SHP77 (cell line): ENCODE measurements around the gene MED31.
"Not testable (repeated sequence)": the region's sequence is repeated elsewhere in the genome, so short reads cannot be mapped to it uniquely, and the experiment has no call there.

Experiments used
- DNase-seq, 2 experiments: peaks; one replicate each; lab custom pipeline; 2025; lab: John Stamatoyannopoulos, UW

MED31 gene

GRCh38 chr17:6651354-6651918 is at the start of gene MED31, which contains the start of gene C17orf100:
Gene MED31 (minus strand): TSS chr17:6651605. CDS start chr17:6651528, 77 bp downstream.
Gene C17orf100 (plus strand): TSS chr17:6651762. CDS start chr17:6651914, 152 bp downstream.
- peak; percentile 96 for DNase-seq

GRCh38 chr17:6700948-6701307 is 49.5 kb upstream of the MED31 start:
- DNase-seq, result no peak

DNA sequence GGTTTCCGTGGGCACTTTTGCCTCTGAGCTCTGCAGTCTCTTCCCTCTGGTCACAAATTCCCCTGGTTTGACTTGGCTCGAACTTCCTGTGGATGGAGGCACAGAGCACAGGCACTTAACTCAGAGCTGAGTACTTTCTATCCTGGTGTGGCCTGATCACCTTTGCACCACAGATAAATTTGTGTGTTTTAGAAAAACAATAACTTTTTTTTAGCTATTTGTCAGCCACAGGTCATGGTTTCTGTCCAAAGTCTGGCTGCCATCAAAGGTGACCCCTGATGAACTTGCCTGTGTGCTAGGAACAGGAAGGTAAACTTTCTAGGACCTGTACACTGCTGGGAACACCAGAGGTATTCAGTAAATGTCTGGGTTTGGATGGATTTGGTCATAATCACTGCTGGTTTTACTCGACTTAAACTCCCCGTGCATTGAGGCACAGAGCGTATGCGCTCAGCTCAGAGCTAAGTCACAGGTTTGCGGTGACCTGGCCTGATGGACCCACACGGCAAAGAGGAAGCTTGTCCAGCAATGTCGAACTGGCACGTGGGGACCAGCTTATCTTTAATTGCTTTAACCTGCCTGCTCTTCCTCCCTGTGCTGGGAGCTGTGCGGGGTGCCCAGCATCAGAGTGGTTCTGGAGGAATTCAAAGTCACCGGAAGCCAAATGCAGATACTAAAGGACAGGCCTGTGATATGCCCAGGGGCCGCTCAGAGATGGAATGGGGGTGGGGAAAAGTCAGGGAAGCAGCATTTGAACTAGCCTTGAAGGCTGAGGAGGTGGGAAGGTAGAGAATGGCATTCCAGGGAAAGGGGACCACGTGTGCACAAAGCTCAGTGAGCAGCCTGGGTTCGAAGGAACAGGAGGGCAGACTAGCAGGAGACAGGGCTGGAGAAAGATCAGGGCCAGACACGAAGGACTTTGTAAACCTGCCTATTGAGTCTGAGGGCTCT is 48.9 kb upstream of the MED31 start:
- DNase-seq, result no peak

- no peak for DNase-seq
Measured at GRCh38 chr17:6698004-6698403, 46.6 kb upstream of the MED31 start.

DNA sequence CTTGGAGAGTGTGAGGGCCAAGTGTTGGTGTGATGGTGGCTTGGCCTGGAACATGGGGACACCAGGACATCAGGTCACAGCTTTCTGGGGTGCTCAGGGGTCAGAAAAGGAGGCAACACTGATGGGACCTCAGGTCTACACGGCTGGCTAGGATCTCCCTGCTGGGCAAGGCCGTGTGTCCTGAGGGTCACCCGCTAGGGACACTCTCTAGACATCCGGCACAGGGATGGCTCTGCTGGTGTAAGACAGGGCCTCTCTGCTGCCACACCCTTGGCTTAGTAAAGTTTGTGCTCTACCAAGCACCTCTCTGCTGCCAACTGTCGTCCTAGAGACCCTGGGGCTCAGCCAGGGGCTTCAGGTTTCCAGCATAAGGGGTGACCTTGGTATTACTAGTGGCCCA is 45.5 kb upstream of the MED31 start:
- no peak for DNase-seq

GRCh38 chr17:6695565-6695964 is 44.2 kb upstream of the MED31 start:
- DNase-seq, result no peak

DNA sequence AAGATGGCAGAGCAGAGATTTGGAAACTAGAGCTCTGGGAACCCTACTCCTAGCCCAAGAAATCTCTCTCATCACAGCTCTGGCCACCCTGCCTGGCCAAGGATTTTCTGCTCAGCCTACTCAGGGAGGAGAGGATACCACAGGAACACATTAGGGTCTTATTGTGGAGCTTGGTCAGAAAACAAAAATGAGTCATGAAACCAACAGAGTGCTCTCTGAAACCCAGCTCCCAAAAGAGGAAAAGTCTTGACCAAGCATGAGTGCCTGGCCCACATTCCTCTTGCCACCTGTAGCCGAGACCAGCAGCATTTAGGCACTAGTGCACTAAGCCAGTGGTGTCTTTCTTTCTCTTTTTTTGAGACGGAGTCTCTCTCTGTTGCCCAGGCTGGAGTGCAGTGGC is 43.6 kb upstream of the MED31 start:
- no peak for DNase-seq

- not testable (repeated sequence) for DNase-seq
Measured at GRCh38 chr17:6691958-6692357, 40.6 kb upstream of the MED31 start.

- no peak for DNase-seq
Measured at GRCh38 chr17:6691546-6691945, 40.1 kb upstream of the MED31 start.

DNA sequence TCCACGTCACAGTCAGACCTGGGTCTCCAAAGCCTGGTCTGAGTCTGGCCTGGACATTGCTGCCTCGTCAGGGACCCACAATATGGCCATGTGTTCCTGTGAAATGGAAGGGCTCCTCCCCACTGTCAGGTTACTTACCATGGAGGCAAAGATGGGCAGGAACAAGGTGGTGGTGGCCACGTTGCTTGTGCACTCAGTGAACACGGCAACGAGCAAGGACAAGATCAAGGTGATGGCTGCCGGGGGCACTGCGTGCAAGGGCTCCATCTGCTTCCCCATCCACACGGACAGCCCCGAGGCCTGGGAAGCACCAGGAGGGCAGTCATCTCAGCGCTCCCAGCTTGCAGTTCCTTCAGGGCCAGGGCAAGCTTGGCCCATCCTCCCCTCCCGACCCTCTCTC is 39.2 kb upstream of the MED31 start:
- DNase-seq, result no peak

GRCh38 chr17:6688944-6689343 is 37.5 kb upstream of the MED31 start:
- DNase-seq, result no peak

DNA sequence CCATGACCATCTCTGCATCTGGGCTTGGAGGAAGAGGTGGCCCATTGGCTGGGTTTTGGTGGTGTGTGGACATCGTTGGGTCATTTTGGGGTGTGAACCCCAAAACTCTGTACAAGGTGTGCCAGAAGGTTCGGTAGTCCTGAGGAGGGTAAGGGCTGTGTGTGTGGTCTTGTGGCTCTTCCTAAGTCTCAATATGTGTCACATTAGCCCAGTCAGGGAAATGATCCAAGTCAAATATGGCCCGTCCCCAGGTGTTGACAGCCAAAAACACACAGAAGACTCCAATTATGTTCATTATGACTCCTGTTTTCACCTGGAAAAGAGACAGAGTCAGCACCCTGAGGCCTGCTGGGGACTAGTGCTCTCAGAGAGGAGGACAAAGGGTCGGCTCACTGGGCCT is 34.6 kb upstream of the MED31 start:
- DNase-seq, result no peak

DNA sequence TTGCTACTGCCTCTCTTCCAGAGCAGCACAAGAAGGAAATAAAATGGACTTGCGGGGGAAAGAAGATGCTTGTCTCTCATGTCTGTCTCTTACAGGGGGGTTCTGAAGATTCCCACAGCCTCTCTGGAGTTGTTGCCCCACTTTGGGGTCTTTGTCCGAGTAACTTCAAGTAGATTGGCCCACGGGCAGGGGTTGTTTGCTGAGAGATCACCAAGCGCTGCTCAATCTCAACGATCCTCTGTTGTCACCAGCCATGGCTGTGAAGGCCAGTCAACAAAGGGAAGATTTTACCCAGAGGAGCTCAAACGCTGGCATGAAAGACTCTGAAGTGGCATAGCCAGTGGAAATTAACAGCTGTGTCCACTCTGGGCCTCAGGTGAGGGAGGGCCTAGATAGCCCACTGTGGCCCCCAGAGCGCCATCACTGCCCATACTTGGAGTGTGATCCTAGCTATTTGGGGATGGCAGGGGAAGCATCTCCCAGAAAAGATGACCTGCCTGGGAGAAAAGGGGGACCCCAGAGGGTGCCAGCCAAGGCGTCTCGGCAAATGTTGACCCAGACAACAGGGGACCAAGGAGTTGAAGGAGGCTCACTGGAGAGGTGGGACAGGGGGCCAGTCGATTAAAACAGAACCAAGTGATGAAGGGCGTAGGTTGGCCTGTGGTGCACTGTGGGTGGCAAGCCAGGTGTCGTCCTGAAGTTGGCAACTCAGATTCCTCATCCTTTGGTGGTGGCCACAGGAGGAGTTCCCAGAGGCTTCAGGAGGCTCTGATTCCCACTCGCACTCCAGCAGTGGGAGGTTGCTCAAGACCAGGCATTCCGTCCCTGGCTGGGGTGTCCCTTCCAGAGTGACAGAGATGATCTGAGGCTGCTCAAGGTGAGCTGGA is 33.7 kb upstream of the MED31 start:
- DNase-seq, result no peak

GRCh38 chr17:6684460-6684783 is 33.0 kb upstream of the MED31 start:
- DNase-seq, result no peak

DNA sequence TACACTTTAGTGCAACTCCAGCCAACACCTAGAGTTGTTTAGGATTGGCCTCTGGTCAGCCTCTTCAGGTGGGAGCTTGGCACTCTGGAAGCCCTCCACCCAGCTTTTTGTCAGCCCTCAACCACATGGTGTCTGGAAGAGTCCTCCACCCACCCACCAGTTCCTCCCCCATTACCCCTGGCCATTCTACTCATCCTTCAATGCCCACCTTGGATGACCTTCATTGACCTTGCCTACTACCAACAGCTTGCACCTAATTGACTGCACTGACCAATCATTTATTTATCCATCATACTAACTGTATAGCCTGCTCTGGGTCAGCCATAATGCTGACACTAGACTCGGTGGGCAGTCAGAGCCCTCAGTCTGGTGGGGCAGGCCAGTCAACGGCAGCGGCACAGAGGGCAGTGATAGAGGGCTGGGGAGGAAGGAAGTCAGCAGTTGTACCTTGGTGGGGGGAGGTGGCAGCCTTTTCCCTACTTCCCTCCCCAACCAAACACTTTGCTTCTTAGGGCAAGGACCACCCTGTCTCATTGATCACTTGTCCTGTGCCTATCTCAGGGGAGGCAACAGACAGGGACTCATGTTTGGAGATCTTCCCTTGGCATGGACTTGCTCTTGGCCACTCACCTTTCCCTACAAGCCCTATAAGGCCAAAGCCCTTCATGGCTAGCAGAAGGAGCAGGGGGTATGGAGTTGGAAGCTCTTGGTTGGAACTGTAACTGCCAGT is 32.5 kb upstream of the MED31 start:
- DNase-seq, result no peak

- DNase-seq, result peak; percentile 21 to 22
Measured at GRCh38 chr17:6683081-6683684, 31.8 kb upstream of the MED31 start.

DNA sequence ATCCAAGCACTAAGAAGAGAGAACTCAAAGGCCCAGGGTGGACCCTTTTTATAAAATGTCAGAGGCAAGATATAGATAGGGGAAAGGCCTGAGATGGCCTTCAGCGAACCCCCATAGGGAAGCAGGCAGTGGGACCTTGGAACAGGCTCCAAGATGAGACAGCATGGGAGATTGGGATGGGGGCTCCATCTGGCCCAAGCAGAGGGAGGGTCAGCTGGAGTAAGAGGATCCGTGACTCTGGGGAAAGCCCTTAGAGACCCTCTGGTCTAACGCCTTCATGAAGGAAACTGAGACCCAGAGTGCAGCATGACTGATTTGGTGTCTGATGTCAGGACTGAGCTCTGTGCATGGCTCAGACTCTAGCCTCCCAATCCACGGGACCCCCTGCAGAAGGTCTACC is 30.9 kb upstream of the MED31 start:
- no peak for DNase-seq

GRCh38 chr17:6681671-6682070 is 30.3 kb upstream of the MED31 start:
- DNase-seq, result no peak

- no peak for DNase-seq
Measured at GRCh38 chr17:6681176-6681575, 29.8 kb upstream of the MED31 start.

GRCh38 chr17:6679241-6679640 is 27.8 kb upstream of the MED31 start:
- DNase-seq, result no peak

DNA sequence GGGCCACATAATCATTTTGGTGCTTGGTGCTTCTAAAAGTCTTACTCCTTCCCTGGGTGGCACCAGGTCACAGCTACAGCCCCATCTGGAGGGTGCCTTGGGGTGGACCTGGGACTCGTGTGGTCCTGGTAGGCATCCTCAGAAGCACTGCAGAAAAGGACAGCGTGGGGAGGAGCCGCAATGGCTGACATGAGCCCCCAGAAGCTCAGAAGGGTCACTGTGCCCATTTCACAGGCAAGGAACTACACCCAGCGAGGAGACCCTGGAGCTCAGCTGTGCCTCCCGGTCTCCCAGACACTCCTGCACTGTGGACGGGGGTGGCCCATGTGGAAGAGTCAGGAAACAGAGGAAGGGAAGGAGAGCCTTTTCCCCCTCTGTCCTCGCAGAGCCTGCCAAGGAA is 26.5 kb upstream of the MED31 start:
- DNase-seq, result no peak
